Measurements from ENCODE around the gene OTUD4. TPM values are rescaled to one million over a fixed set of nuclear protein-coding genes. Genes with fewer than 3 reads are reported as not detected.

OTUD4 gene
- total RNA-seq, 1 donor from 2014 or later, result 38.3 TPM

DNA sequence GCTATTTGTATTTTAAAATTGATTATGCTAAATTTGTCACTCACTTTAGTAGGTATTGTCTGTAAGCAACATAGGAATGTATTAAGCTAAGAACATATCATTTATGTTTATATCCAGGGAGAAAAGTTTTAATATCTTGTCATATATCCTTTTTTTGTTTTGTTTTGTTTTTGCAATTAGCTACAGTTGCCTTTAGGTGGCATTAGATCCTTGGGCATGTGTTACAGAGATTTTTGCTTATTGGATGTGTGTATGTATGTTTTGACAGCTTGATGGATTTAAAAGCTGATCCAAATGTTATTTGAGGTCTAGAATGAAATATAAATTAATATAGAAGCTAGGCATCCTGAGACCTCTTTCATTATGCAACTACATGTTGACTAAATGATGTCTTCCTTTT is 36.1 kb upstream of the OTUD4 start:
- no peak overlapping the region for H3K27ac Mint-ChIP-seq
- no peak for DNase-seq (ENCODE audit: low spot score in 2 of 2, unreplicated experiment in 2 of 2)
- H3K36me3 Mint-ChIP-seq, result no peaks in the 10 kb centered on the region
- no peaks in the 10 kb centered on the region for H3K4me1 Mint-ChIP-seq
- no peak overlapping the region for H3K4me3 Mint-ChIP-seq
- H3K9me3 Mint-ChIP-seq, result peaks cover 17% of the 10 kb centered on the region
- no peaks in the 10 kb centered on the region for H3K27me3 Mint-ChIP-seq (ENCODE audit: low read depth)
- TF ChIP-seq, protein P1, sequence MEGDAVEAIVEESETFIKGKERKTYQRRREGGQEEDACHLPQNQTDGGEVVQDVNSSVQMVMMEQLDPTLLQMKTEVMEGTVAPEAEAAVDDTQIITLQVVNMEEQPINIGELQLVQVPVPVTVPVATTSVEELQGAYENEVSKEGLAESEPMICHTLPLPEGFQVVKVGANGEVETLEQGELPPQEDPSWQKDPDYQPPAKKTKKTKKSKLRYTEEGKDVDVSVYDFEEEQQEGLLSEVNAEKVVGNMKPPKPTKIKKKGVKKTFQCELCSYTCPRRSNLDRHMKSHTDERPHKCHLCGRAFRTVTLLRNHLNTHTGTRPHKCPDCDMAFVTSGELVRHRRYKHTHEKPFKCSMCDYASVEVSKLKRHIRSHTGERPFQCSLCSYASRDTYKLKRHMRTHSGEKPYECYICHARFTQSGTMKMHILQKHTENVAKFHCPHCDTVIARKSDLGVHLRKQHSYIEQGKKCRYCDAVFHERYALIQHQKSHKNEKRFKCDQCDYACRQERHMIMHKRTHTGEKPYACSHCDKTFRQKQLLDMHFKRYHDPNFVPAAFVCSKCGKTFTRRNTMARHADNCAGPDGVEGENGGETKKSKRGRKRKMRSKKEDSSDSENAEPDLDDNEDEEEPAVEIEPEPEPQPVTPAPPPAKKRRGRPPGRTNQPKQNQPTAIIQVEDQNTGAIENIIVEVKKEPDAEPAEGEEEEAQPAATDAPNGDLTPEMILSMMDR (IDR thresholded peaks at IDR 0.05; ENCODE audit: unreplicated experiment), result no peak

DNA sequence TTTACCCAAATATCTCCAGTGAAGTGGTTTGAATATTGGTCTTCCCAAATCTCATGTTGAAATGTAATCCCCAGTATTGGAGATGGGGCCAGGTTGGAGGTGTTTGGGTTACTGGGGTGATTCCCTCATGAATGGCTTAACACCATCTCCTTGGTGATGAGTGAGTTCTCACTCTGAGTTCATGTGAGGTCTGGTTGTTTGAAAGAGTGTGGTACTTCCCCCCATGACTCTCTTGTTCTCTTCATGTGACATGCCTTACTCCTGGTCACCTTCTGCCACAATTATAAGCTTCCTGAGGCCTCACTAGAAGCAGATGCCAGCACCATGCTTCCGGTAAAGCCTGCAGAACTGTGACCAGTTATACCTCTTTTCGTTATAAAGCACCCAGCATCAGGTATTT is 32.9 kb upstream of the OTUD4 start:
- Mint-ChIP-seq H3K27ac (no peak overlapping the region), H3K27me3 (ENCODE audit: low read depth) (no peaks in the 10 kb centered on the region), H3K4me1 (no peaks in the 10 kb centered on the region), H3K36me3 (no peaks in the 10 kb centered on the region), H3K9me3 (peaks cover 17% of the 10 kb centered on the region), H3K4me3 (no peak overlapping the region)
- no peak for DNase-seq (ENCODE audit: low spot score in 2 of 2, unreplicated experiment in 2 of 2)
- TF ChIP-seq, protein P1 (IDR thresholded peaks at IDR 0.05; ENCODE audit: unreplicated experiment), result no peak

DNA sequence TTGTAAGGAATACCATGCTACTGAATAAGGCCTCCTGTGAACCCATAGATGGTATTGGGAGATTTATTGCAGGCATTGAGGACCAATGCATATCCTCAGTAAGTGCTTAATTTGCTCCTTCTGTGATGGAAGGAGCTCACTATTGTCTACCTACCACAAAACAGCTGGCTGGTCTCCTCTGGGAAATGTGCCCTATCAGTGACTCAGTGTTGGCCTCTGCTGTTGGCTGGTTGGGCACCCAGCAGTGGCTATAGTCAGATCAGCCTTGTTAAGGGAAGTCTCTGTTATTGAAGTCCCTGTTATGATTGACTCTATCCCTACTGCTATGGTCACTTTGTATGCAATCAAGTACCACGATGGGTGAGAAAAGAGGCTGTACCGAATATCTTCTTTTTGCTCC is 27.5 kb upstream of the OTUD4 start:
- Mint-ChIP-seq H3K4me3 (no peak overlapping the region), H3K36me3 (no peaks in the 10 kb centered on the region), H3K9me3 (peaks cover 7% of the 10 kb centered on the region), H3K4me1 (no peaks in the 10 kb centered on the region), H3K27ac (no peak overlapping the region), H3K27me3 (ENCODE audit: low read depth) (no peaks in the 10 kb centered on the region)
- TF ChIP-seq, protein P1 (IDR thresholded peaks at IDR 0.05; ENCODE audit: unreplicated experiment), result no peak
- DNase-seq (ENCODE audit: low spot score in 2 of 2, unreplicated experiment in 2 of 2), result no peak

DNA sequence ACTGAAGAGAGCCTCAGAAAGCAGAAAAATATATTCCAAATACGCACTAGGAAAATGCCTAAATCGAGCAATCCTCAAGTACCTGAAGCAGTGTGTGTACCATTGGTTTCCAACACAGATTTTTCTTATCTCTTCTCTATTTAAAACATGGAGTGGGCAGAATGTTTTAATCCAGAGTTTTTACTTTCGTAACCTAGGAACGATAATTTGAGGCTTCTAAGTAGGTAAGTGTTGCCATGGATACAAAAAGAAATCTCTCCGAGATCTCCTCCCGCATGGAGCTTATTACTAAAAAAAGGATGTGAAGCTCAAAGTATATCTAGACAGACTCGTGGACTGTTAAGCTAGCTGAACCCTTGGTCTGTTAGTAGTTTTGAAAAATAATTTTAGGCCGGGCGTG is 23.0 kb upstream of the OTUD4 start:
- no peak overlapping the region for H3K27ac Mint-ChIP-seq
- H3K36me3 Mint-ChIP-seq, result no peaks in the 10 kb centered on the region
- no peaks in the 10 kb centered on the region for H3K27me3 Mint-ChIP-seq (ENCODE audit: low read depth)
- no peaks in the 10 kb centered on the region for H3K9me3 Mint-ChIP-seq
- no peaks in the 10 kb centered on the region for H3K4me1 Mint-ChIP-seq
- H3K4me3 Mint-ChIP-seq, result no peak overlapping the region
- TF ChIP-seq, protein P1 (IDR thresholded peaks at IDR 0.05; ENCODE audit: unreplicated experiment), result no peak
- no peak for DNase-seq (ENCODE audit: low spot score in 2 of 2, unreplicated experiment in 2 of 2)

DNA sequence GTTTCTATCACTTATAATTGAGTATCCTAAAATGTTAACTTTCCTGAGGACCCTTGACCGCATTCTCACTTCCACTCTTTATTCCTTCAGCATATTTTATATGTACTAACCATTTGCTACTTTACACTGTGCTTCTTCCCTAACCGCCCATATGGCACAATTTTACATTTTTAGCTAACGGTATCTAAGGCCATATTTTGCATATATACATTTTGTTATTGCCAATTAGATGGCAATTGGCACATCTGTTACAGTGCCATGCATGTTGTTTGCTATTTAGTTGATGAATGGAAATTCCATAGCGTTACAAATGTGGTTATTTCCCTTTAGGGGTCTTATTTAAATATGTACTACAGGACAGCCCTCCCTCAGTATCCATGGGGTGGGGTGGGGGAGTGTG is 20.0 kb upstream of the OTUD4 start:
- Mint-ChIP-seq H3K27ac (no peak overlapping the region), H3K4me1 (no peaks in the 10 kb centered on the region), H3K36me3 (no peaks in the 10 kb centered on the region), H3K9me3 (no peaks in the 10 kb centered on the region), H3K27me3 (ENCODE audit: low read depth) (no peaks in the 10 kb centered on the region), H3K4me3 (no peak overlapping the region)
- DNase-seq (ENCODE audit: low spot score in 2 of 2, unreplicated experiment in 2 of 2), result no peak
- TF ChIP-seq, protein P1 (IDR thresholded peaks at IDR 0.05; ENCODE audit: unreplicated experiment), result no peak

DNA sequence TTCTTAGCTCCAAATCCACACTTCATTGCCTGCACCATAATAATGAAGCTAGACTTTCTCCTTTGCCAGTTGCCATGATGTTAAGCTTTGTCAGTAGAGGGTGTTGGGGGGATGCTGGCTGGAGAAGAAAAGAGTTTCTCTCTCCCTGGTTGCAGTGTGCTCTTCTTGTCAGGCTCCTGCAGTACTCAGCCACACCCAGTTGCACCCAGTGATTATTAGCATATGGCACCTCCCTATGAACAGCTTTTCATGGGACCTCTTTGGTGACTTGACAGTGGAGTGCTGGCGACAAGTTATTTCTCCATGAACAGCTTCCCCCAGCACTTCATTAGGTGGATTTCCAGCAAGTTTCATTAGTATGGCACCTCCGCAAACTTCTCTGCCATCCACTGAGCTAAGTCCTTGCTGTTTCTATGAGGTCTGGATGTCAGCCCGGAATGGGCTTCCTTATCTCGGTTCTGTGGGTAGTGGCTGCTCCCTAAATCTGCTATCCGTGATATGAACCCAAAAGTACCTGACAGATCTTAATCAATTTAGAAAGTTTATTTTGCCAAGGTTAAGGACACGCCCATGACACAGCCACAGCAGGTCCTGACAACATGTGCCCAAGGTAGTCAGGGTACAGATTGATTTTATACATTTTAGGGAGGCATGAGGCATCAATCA is 18.8 kb upstream of the OTUD4 start:
- no peaks in the 10 kb centered on the region for H3K36me3 Mint-ChIP-seq
- H3K27me3 Mint-ChIP-seq (ENCODE audit: low read depth), result no peaks in the 10 kb centered on the region
- DNase-seq (ENCODE audit: low spot score in 2 of 2, unreplicated experiment in 2 of 2), result no peak
- H3K9me3 Mint-ChIP-seq, result no peaks in the 10 kb centered on the region
- H3K4me3 Mint-ChIP-seq, result no peak overlapping the region
- TF ChIP-seq, protein P1 (IDR thresholded peaks at IDR 0.05; ENCODE audit: unreplicated experiment), result no peak
- no peak overlapping the region for H3K27ac Mint-ChIP-seq
- H3K4me1 Mint-ChIP-seq, result no peaks in the 10 kb centered on the region

Data from mesothelial cell of epicardium (in vitro differentiated cells).